Heart right ventricle (tissue), 16 donors: ENCODE results near the gene GADL1. TPM values are rescaled to one million over a fixed set of nuclear protein-coding genes. Genes with fewer than 3 reads are reported as not detected.

Experiments used
- ATAC-seq, 8 donors: fragments of 200-7000 bp; cut with Tn5 transposase; one replicate each; pipeline ENCODE4 v1.9.1; 2020; ENCODE audit warnings: mild to moderate bottlenecking in 8 of 8, moderate library complexity in 8 of 8, moderate number of reproducible peaks in 1 of 8
- DNase-seq, 2 donors: peaks; one replicate each; pipeline ENCODE4 v3.0.0-alpha.2; 2020
- H3K27ac ChIP-seq, 10 donors: fragments of 200-600 bp; sonication (generic) in 2 of 10; one replicate each; pipeline versions ENCODE4 v1.5.0 to v1.8.0; 2020 to 2022; ENCODE audit warnings: mild to moderate bottlenecking in 3 of 10
- H3K27me3 ChIP-seq, 7 donors: fragments of 200-600 bp; one replicate each; pipeline ENCODE4 v1.8.0; 2021 to 2022; ENCODE audit warnings: mild to moderate bottlenecking in 2 of 7
- H3K36me3 ChIP-seq, 9 donors: fragments of 200-600 bp; sonication (generic) in 1 of 9; one replicate each; pipeline versions ENCODE4 v1.5.0 to v1.8.0; 2020 to 2022; ENCODE audit warnings: mild to moderate bottlenecking in 2 of 9
- H3K4me1 ChIP-seq, 9 donors: fragments of 200-600 bp; sonication (generic) in 1 of 9; one replicate each; pipeline versions ENCODE4 v1.5.0 to v1.8.0; 2020 to 2022; ENCODE audit warnings: mild to moderate bottlenecking in 4 of 9
- H3K4me3 ChIP-seq, 10 donors: fragments of 200-600 bp; sonication (generic) in 2 of 10; one replicate each; pipeline versions ENCODE4 v1.5.0 to v1.8.0; 2020 to 2022; ENCODE audit warnings: mild to moderate bottlenecking in 7 of 10, moderate library complexity in 2 of 10
- H3K9me3 ChIP-seq, 11 donors: fragments of 200-600 bp in 10 of 11; sonication (generic) in 2 of 11; one replicate each; pipeline versions ENCODE4 v1.5.0 to v1.8.0; 2013 to 2022; ENCODE audit warnings: mild to moderate bottlenecking in 2 of 11, control low read depth in 1 of 11, moderate library complexity in 1 of 11
- WGBS, 2 donors: extraction: QIAGEN DNeasy Blood & Tissue Kit; methylation state at CpG; one replicate each; pipeline ENCODE4 v1.1.7; 2013; ENCODE audit warnings: inconsistent platforms in 1 of 2; 5-methylcytosine and 5-hydroxymethylcytosine counted together
- intact Hi-C, 10 donors: fragments of 100-400 bp; cut with DNase I; formaldehyde crosslinking; loops; one replicate each; pipeline versions ENCODE4 v1.11.1 to v1.14.2; 2022
- long read RNA-seq, 3 donors: library from polyadenylated mRNA; unstranded; transcript quantifications; one replicate each; pipeline ENCODE4 v2.0.0, GENCODE V29; 2020 to 2021
- polyA plus RNA-seq, 2 donors: library from polyadenylated mRNA; stranded (reverse); fragments of 200-250 nt; gene quantifications; one replicate each; pipeline ENCODE4 v1.2.3, GENCODE V29; 2013
- total RNA-seq, 10 donors: library from RNA; stranded (reverse); fragmentation: NEBNext Ultra II Directional in 3 of 10; extraction: Animal tissue kit (Norgen Biotek cat#: 25700) in 3 of 10; gene quantifications; one replicate each; pipeline versions ENCODE4 v1.2.1 to v1.2.4, GENCODE V29; 2021 to 2023
- TF ChIP-seq, protein P1 (sequence below), 9 donors: fragments of 200-600 bp; sonication (generic) in 2 of 9; IDR thresholded peaks; one replicate each; pipeline versions ENCODE4 v1.5.0 to v1.8.0; 2021 to 2022; ENCODE audit warnings: antibody characterized with exemption in 9 of 9, mild to moderate bottlenecking in 5 of 9, moderate library complexity in 1 of 9
- donor health status: Arrhythmogenic right ventricular cardiomyopathy.
- donor health status: ischemic (EF 13 %, LVEDD 7.1; RV severe dilation, severe dysfunction).
- donor health status: healthy with polysubstance abuse.
- donor health status: DM: no; HTN: yes; CAD: no.
- donor health status: DM: no; HTN: no; CAD: no.
- donor health status: ischemic (EF 25% LVEDD 6.9; RV normal size, moderate dysfunction).
- donor health status: ischemic (EF 25% LVEDD 5.7; RV mildly dilated, moderate dysfunction).
- donor health status: healthy.
- donor health status: DM: yes; HTN: yes; CAD: no.
- donor health status: Ischemic cardiomyopathy.
- donor health status: ischemic (EF 35%, LVEDD 5.7; RV mildly dilated, moderate dysfunction).
- donor health status: nonischemic (EF 11% LVEDD 7.7; RV severe dilation, severe dysfunction).
- donor health status: DM: yes; HTN: yes; CAD: no.
- donor health status: PGD.
- donor health status: ischemic (EF 29% LVEDD 5.4; RV normal size, mild dysfunction).
- donor health status: nonischemic (EF 23%, LVEDD 6.1; RV moderate dilation, normal function).

GADL1 gene
- total RNA-seq (1 to 10 TPM in 1 of 10 donors, under 1 TPM in 6, not detected in 3; 0.12 to 1.6 (median 0.45) TPM), polyA plus RNA-seq (under 1 TPM in 1 of 2 donors, not detected in 1; 0.15 TPM)
- long read RNA-seq, donor 1 = 0 reads
- long read RNA-seq, donor 2 = 0 reads
- long read RNA-seq, donor 3 = 0 reads

DNA sequence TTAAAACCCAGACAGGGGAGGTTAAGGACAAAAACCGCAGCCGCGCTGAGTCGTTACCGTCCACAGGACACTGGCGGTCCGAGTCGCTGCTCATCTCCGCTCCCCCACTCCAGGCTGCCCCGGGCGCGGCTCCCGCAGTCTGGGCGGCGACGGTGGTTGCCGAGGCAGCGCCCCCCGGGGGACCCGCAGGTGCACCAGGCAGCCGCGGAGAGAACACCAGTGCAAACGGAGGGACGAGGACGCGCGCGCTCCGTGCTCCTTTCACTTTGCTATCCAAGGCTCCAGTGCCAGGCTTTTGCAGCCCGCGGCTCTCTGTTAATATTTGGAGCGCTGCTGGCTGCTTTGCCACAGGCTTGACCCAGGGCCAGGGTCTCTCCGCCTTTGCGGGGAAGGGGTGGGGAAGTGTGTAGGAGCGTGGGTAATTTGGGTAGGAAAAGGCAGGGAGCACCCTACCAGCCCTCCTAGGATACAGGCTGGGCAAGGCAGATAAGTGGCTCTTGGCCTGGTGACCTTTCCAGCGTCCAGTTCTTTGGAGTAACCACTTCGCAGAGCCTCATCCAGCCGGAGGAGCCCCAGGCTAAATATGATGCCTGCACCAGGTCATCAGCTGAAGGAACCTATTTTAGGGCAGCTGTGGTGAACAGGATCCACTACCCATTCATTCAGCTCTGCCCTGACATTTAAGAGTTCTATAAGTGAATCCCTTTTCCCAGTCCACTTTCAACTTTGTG, at the start of gene GADL1:
TSS of gene GADL1 (minus strand) at position 141 of the 731 bp plus-strand sequence. CDS start at position 94, 47 bp downstream.
- 3 to 5% methylated on average over 38 of the region's 38 CpGs for WGBS, 2 donors
- intact Hi-C loops = no loop called here
- peak within 1 kb of the TSS in 1 of 10 donors; percentile 39 for H3K27ac ChIP-seq

GRCh38 chr3:30944124-30944523, 49.7 kb upstream of the GADL1 start:
- DNase-seq = no peak
- Histone ChIP-seq H3K36me3 (no peaks in the 10 kb centered on the region), H3K27me3 (no peaks in the 10 kb centered on the region), H3K4me3 (no peak overlapping the region), H3K27ac (no peak overlapping the region), H3K9me3 (peaks cover 0 to 3% (median 0%) of the 10 kb centered on the region in 11 donors), H3K4me1 (no peaks in the 10 kb centered on the region)
- ATAC-seq = no peak
- TF ChIP-seq, protein P1, sequence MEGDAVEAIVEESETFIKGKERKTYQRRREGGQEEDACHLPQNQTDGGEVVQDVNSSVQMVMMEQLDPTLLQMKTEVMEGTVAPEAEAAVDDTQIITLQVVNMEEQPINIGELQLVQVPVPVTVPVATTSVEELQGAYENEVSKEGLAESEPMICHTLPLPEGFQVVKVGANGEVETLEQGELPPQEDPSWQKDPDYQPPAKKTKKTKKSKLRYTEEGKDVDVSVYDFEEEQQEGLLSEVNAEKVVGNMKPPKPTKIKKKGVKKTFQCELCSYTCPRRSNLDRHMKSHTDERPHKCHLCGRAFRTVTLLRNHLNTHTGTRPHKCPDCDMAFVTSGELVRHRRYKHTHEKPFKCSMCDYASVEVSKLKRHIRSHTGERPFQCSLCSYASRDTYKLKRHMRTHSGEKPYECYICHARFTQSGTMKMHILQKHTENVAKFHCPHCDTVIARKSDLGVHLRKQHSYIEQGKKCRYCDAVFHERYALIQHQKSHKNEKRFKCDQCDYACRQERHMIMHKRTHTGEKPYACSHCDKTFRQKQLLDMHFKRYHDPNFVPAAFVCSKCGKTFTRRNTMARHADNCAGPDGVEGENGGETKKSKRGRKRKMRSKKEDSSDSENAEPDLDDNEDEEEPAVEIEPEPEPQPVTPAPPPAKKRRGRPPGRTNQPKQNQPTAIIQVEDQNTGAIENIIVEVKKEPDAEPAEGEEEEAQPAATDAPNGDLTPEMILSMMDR (IDR thresholded peaks at IDR 0.05) = no peak
- intact Hi-C loops = loop anchor here in 1 of 10 donors (5.0 kb wide), 1 partner anchor 172 kb away; no protein-coding TSS in a partner anchor
- 70 to 71% methylated on average over 2 of the region's 2 CpGs for WGBS, 2 donors

More for the DNA sequence above, at the start of gene GADL1:
- H3K27me3 ChIP-seq = peaks cover 0 to 50% (median 13%) of the 10 kb centered on the region in 7 donors
- peaks cover 0 to 15% (median 0%) of the 10 kb centered on the region in 9 donors for H3K4me1 ChIP-seq
- TF ChIP-seq, protein P1 (IDR thresholded peaks at IDR 0.05) = peak in 2 of 9 donors; percentile 22 to 24
- DNase-seq = peak; percentile 23 to 34
- peak in 7 of 8 donors; percentile 48 to 87 (median 79) for ATAC-seq
- no peaks in the 10 kb centered on the region for H3K36me3 ChIP-seq
- peak within 1 kb of the TSS; percentile 38 to 68 (median 63) for H3K4me3 ChIP-seq
- H3K9me3 ChIP-seq = no peaks in the 10 kb centered on the region

DNA sequence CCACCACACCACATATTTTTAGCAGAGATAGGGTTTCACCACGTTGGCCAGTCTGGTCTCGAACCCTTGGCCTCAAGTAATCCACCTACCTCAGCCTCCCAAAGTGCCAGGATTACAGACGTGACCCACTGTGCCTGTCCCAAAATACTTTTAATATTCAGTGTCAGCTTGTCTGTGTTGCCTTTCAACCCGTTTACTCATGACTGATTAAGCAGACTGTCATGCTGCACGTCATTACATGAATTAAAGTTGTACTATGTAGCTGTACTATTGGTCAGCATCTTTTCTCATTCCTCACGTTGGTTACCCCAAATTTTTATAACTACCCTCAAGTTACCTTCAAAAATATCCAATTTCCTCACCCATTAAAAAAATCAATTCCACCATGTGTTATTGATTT, 48.7 kb upstream of the GADL1 start:
- H3K27me3 ChIP-seq = no peaks in the 10 kb centered on the region
- DNase-seq (no peak), ATAC-seq (no peak)
- H3K36me3 ChIP-seq = no peaks in the 10 kb centered on the region
- no peaks in the 10 kb centered on the region for H3K4me1 ChIP-seq
- 84 to 87% methylated on average over 6 of the region's 6 CpGs for WGBS, 2 donors
- H3K9me3 ChIP-seq = peaks cover 0 to 3% (median 0%) of the 10 kb centered on the region in 11 donors
- no peak overlapping the region for H3K27ac ChIP-seq
- intact Hi-C loops = loop anchor here in 1 of 10 donors (5.0 kb wide), 1 partner anchor 171 kb away; no protein-coding TSS in a partner anchor
- TF ChIP-seq, protein P1 (IDR thresholded peaks at IDR 0.05) = no peak
- no peak overlapping the region for H3K4me3 ChIP-seq

DNA sequence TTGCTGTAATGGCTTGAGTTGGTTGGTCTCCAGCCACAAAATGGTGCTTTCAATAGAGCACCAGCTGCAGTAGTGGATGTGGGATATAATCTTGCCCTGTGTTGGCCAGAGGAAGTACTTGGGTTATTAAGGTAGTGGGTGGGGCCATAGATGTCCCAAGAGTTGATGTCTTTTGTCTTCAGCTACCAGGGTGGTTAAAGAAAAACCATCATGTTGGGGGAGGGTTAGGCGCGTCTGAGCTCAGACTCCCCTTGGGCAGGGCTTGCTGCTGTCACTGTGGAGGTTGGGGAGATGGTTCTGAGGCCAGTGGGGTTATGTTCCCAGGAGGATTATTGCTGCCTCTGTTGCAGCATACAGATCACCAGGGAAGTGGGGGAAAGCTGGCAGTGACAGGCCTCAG, 46.9 kb upstream of the GADL1 start:
- Histone ChIP-seq H3K27ac (no peak overlapping the region), H3K9me3 (peaks cover 0 to 3% (median 0%) of the 10 kb centered on the region in 11 donors), H3K4me3 (no peak overlapping the region), H3K4me1 (no peaks in the 10 kb centered on the region), H3K27me3 (no peaks in the 10 kb centered on the region), H3K36me3 (no peaks in the 10 kb centered on the region)
- no peak for DNase-seq
- intact Hi-C loops = loop anchor here in 1 of 10 donors (5.0 kb wide), 1 partner anchor 169 kb away; no protein-coding TSS in a partner anchor
- no peak for ATAC-seq
- TF ChIP-seq, protein P1 (IDR thresholded peaks at IDR 0.05) = no peak
- 82 to 89% methylated on average over 2 of the region's 2 CpGs for WGBS, 2 donors
